GM12872 (cell line): Measurements from ENCODE around the gene NET1.

Source experiments
- TF ChIP-seq, protein P1 (sequence below): IDR thresholded peaks from 3 replicates; pipeline ENCODE4 v1.5.1; 2011; ENCODE audit warnings: low read depth, mild to moderate bottlenecking, low read length, moderate library complexity; ENCODE audit not compliant: insufficient read depth

NET1 gene, protein sequence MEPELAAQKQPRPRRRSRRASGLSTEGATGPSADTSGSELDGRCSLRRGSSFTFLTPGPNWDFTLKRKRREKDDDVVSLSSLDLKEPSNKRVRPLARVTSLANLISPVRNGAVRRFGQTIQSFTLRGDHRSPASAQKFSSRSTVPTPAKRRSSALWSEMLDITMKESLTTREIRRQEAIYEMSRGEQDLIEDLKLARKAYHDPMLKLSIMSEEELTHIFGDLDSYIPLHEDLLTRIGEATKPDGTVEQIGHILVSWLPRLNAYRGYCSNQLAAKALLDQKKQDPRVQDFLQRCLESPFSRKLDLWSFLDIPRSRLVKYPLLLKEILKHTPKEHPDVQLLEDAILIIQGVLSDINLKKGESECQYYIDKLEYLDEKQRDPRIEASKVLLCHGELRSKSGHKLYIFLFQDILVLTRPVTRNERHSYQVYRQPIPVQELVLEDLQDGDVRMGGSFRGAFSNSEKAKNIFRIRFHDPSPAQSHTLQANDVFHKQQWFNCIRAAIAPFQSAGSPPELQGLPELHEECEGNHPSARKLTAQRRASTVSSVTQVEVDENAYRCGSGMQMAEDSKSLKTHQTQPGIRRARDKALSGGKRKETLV

DNA sequence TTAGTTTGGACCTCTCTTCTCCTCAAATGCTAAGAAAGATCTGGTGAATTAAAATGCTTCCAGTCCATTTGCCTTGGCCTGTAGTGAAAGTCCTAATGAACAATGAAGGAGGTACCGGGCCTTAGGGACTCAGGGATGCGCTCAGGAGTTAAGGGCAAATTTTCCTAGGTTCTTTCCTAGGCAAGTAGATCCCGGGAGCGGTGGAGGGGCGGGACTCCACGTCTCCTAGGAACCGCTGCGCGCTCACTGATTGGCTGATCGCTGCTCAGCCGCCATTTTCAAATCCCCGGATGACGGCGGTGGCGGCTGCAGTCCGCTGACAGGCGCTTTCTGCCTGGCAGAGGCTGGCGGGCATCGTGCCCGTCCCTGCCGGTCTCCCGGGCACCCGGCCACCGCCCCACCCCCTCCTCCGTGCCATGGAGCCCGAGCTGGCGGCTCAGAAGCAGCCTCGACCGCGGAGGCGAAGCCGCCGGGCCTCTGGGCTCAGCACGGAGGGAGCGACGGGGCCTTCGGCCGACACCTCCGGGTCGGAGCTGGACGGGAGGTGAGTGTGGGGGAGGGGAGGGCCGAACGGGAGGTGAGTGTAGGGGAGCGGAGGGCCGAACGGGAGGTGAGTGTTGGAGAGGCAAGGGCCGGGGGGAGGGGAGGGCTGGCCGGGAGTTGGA, at the start of gene NET1:
NET1 (plus strand) TSS at position 281 of the 665 bp plus-strand sequence; CDS start at position 417, 136 bp downstream.
- TF ChIP-seq, protein P1, sequence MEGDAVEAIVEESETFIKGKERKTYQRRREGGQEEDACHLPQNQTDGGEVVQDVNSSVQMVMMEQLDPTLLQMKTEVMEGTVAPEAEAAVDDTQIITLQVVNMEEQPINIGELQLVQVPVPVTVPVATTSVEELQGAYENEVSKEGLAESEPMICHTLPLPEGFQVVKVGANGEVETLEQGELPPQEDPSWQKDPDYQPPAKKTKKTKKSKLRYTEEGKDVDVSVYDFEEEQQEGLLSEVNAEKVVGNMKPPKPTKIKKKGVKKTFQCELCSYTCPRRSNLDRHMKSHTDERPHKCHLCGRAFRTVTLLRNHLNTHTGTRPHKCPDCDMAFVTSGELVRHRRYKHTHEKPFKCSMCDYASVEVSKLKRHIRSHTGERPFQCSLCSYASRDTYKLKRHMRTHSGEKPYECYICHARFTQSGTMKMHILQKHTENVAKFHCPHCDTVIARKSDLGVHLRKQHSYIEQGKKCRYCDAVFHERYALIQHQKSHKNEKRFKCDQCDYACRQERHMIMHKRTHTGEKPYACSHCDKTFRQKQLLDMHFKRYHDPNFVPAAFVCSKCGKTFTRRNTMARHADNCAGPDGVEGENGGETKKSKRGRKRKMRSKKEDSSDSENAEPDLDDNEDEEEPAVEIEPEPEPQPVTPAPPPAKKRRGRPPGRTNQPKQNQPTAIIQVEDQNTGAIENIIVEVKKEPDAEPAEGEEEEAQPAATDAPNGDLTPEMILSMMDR, result no peak

DNA sequence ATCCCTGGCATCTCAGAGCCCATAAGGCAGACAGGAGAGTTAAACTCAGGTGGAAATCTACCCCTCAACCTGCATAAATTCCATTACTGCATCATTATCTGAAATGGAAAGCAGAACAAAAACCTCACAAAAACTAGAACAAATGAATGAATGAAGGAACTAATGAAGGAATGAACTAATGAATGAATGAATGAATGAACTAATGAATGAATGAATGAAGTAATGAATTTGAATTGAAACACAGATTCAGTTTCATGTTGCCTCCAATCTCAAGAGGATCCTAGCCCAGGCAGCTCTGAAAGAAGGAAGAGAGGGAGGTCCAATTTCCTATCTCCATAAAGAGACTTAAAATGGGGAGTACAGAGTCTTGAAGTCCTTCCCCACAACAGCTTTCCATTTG, 49.5 kb upstream of the NET1 start:
- TF ChIP-seq, protein P1, result no peak

GRCh38 chr10:5364374-5364773, 48.0 kb upstream of the NET1 start:
- TF ChIP-seq, protein P1, result no peak

DNA sequence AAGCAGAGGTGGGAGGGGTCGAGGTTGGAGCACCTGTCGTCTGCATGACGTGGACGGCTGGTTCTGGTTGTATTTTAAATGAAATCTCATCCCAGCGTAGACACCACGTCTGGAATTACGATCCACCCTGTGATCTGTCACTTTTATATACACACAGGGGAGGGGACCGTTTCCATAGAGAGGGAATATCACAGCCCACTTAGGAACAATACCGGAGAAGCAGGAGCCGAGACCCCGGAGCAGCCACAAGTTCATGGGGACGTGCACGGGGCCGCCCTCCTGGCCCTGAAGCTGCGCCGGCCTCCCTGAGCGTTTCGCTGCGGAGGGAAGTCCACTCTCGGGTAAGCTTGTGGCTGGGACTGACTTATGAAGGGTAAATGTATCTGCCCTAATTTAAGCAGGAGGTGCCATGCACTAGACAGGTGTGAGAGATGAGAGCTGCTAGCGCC, 47.4 kb upstream of the NET1 start, which contains the start of gene UCN3:
UCN3 (plus strand) TSS at position 77 of the 449 bp plus-strand sequence. CDS start 8,755 bp downstream, outside the sequence.
- TF ChIP-seq, protein P1, result no peak

DNA sequence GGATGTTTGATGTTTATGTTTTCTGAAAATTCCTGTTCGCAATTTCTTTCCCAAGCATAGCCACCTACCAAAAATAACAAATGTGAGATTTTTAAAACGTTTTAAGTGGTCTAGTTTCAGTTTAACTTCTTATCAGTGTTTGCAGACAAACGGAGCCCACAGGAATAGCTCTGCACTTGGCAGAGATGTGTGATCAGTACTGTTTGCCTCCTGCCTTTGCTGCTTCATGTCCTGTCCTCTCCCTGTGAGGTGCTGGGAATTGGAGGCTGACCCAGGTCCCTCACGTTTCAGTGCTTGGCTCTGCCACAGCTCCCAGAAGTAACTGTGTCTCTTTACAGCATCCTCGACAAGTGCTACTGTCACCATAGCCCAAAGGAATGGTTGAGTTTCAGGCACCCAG, 46.4 kb upstream of the NET1 start:
- TF ChIP-seq, protein P1, result no peak

DNA sequence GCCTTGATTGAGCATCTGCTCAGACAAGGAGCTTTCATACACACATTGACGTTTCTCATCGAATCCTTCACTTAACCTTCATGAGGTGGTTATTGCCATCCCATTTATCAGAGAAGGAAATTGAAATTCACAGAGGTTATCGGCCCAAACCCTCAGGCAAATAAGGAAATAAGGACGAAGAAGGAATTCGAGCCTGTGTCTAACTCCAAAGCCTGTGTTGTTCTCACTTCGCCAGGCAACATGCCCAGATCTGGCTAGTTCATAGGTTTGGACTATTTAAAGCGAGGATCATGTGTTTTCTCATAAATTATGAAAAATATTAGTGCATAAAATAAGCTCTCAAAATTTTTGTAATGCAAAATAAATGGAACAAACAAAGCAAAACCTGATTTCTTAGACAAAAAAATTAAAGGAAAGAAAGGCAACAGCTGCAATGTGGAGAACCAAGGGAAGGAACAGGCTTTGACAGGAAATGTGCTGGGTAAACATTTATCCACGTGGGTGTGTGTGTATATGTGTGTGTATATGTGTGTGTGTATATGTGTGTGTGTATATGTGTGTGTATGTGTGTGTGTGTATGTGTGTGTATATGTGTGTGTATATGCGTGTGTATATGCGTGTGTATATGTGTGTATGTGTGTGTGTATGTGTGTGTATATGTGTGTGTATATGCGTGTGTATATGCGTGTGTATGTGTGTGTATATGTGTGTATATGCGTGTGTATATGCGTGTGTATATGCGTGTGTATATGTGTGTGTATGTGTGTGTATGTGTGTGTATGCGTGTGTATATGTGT, 42.8 kb upstream of the NET1 start:
- TF ChIP-seq, protein P1, result no peak
